GM18870 (cell line): ENCODE data around the gene TCF4.

Experiments used
- ATAC-seq: cut with Tn5 transposase; IDR thresholded peaks from one replicate; pipeline ENCODE4 v1.9.1; 2021; ENCODE audit warnings: moderate library complexity; ENCODE audit not compliant: unreplicated experiment

The TCF4 gene

GRCh38 chr18:55396267-55396905 is 191.6 kb downstream of the TCF4 start:
- ATAC-seq, result no peak

GRCh38 chr18:55395799-55396198 is 192.2 kb downstream of the TCF4 start:
- ATAC-seq, result no peak

- no peak for ATAC-seq
Observed at GRCh38 chr18:55390898-55391297, 197.1 kb downstream of the TCF4 start.

- ATAC-seq, result no peak
Observed at GRCh38 chr18:55387139-55387984, 200.6 kb downstream of the TCF4 start.

- no peak for ATAC-seq
Observed at GRCh38 chr18:55386545-55386944, 201.4 kb downstream of the TCF4 start.

- no peak for ATAC-seq
Observed at GRCh38 chr18:55385770-55386169, 202.2 kb downstream of the TCF4 start.

- ATAC-seq, result no peak
Observed at GRCh38 chr18:55384551-55385275, 203.3 kb downstream of the TCF4 start.

GRCh38 chr18:55384115-55384514 is 203.9 kb downstream of the TCF4 start:
- ATAC-seq, result no peak

- ATAC-seq, result no peak
Observed at GRCh38 chr18:55382277-55382805, 205.7 kb downstream of the TCF4 start.

GRCh38 chr18:55381277-55381676 is 206.7 kb downstream of the TCF4 start:
- ATAC-seq, result no peak

- ATAC-seq, result no peak
Observed at GRCh38 chr18:55380589-55380988, 207.4 kb downstream of the TCF4 start.

GRCh38 chr18:55376387-55376786 is 211.6 kb downstream of the TCF4 start:
- peak; percentile 99 for ATAC-seq

- no peak for ATAC-seq
Observed at GRCh38 chr18:55375930-55376329, 212.1 kb downstream of the TCF4 start.

- ATAC-seq, result no peak
Observed at GRCh38 chr18:55374741-55375140, 213.3 kb downstream of the TCF4 start.

GRCh38 chr18:55372209-55372608 is 215.8 kb downstream of the TCF4 start:
- ATAC-seq, result no peak

- no peak for ATAC-seq
Observed at GRCh38 chr18:55370936-55371335, 217.1 kb downstream of the TCF4 start.

- ATAC-seq, result no peak
Observed at GRCh38 chr18:55369346-55369745, 218.6 kb downstream of the TCF4 start.

GRCh38 chr18:55365342-55365741 is 222.7 kb downstream of the TCF4 start:
- ATAC-seq, result no peak

GRCh38 chr18:55362303-55362702 is 225.7 kb downstream of the TCF4 start:
- no peak for ATAC-seq

- ATAC-seq, result no peak
Observed at GRCh38 chr18:55361492-55362250, 226.3 kb downstream of the TCF4 start.

GRCh38 chr18:55360061-55360460 is 227.9 kb downstream of the TCF4 start:
- no peak for ATAC-seq
